T-cell (primary cell): ENCODE measurements around the gene FUNDC2. TPM values are rescaled to one million over a fixed set of nuclear protein-coding genes. Genes with fewer than 3 reads are reported as not detected.

Experiments used
- ATAC-seq, 4 experiments: fragments of 200-7000 bp in 3 of 4; fragments of 150-1000 bp in 1 of 4; cut with Tn5 transposase; replicated peaks in 1 of 4; 1 replicate in 3 of 4; 2 replicates in 1 of 4; pipeline ENCODE4 v1.10.0; 2021; ENCODE audit warnings: moderate library complexity in 3 of 4, mild to moderate bottlenecking in 2 of 4, moderate number of reproducible peaks in 1 of 4
- CTCF ChIA-PET, 2 donors: fragments of 300-600 bp; sonication (Branson Sonifier 250); formaldehyde crosslinking; loops; one replicate each; lab custom pipeline; 2022; ENCODE audit warnings: antibody characterized with exemption in 2 of 2; lab: Charles Lee
- POLR2A ChIA-PET, 2 donors: fragments of 300-600 bp; sonication (Branson Sonifier 250); formaldehyde crosslinking; loops; one replicate each; lab custom pipeline; 2022; ENCODE audit warnings: antibody characterized with exemption in 2 of 2; lab: Charles Lee
- DNase-seq, 35 experiments: peaks; one replicate each; pipeline versions ENCODE4 v3.0.0 to v3.0.0-alpha.2; 2013 to 2023
- H3K27ac ChIP-seq: one replicate; pipeline ENCODE4 v1.5.1; 2013; ENCODE audit warnings: low read length
- H3K27me3 ChIP-seq, 2 experiments: replicated peaks in 1 of 2; 1 replicate in 1 of 2; 2 replicates in 1 of 2; pipeline versions ENCODE4 v1.6.1 to v1.7.0; 2013; ENCODE audit warnings: low read length in 1 of 2, mixed read lengths in 1 of 2; ENCODE audit not compliant: control insufficient read depth in 2 of 2, insufficient read depth in 2 of 2; ENCODE audit errors: extremely low read depth in 1 of 2
- H3K36me3 ChIP-seq, 2 donors: 1 replicate in 1 of 2; 2 replicates in 1 of 2; pipeline versions ENCODE4 v1.6.1 to v1.7.0; 2013; ENCODE audit warnings: low read length in 1 of 2; ENCODE audit not compliant: control insufficient read depth in 2 of 2, insufficient read depth in 1 of 2; ENCODE audit errors: extremely low read depth in 1 of 2
- H3K4me1 ChIP-seq, 2 experiments: 1 replicate in 1 of 2; 2 replicates in 1 of 2; pipeline versions ENCODE4 v1.6.1 to v1.7.0; 2013; ENCODE audit warnings: low read length in 2 of 2, mixed read lengths in 1 of 2; ENCODE audit not compliant: insufficient read depth in 2 of 2, control insufficient read depth in 1 of 2; ENCODE audit errors: extremely low read depth in 1 of 2
- H3K4me3 ChIP-seq, 2 donors: 1 replicate in 1 of 2; 2 replicates in 1 of 2; pipeline versions ENCODE4 v1.5.1 to v1.7.0; 2013; ENCODE audit warnings: mild to moderate bottlenecking in 2 of 2, low read length in 1 of 2, moderate library complexity in 1 of 2; ENCODE audit not compliant: control insufficient read depth in 1 of 2; ENCODE audit errors: extremely low read depth in 1 of 2
- H3K9me3 ChIP-seq: 2 replicates; pipeline ENCODE4 v1.7.0; 2013
- H3K27ac Mint-ChIP-seq, 2 donors: one replicate each; pipeline ENCODE4 v1.8.0; 2020 to 2021; ENCODE audit warnings: mild to moderate bottlenecking in 2 of 2, mixed read lengths in 2 of 2
- H3K27me3 Mint-ChIP-seq, 2 donors: one replicate each; pipeline ENCODE4 v1.8.0; 2021 to 2022; ENCODE audit warnings: mixed read lengths in 2 of 2
- H3K36me3 Mint-ChIP-seq: one replicate; pipeline ENCODE4 v1.8.0; 2021; ENCODE audit warnings: mixed read lengths
- H3K4me1 Mint-ChIP-seq, 3 donors: one replicate each; pipeline ENCODE4 v1.8.0; 2020 to 2022; ENCODE audit warnings: mixed read lengths in 3 of 3, mild to moderate bottlenecking in 1 of 3
- H3K4me3 Mint-ChIP-seq, 3 donors: one replicate each; pipeline ENCODE4 v1.8.0; 2020 to 2022; ENCODE audit warnings: mild to moderate bottlenecking in 3 of 3, mixed read lengths in 3 of 3, moderate library complexity in 3 of 3
- H3K9me3 Mint-ChIP-seq, 3 donors: one replicate each; pipeline ENCODE4 v1.8.0; 2020 to 2022; ENCODE audit warnings: mixed read lengths in 3 of 3
- WGBS: methylation state at CpG from one replicate; pipeline ENCODE4 v1.1.5; 2013; ENCODE audit warnings: missing lambda C conversion rate; ENCODE audit not compliant: insufficient coverage; 5-methylcytosine and 5-hydroxymethylcytosine counted together
- total RNA-seq, 35 experiments: library from RNA in 6 of 35; stranded (reverse) in 6 of 35; fragments of 120-200 nt in 1 of 35; gene quantifications; one replicate each; pipeline versions ENCODE4 v1.2.1 to v1.2.4 and lab custom pipeline; 2013 to 2026

FUNDC2 gene
- total RNA-seq, 5 donors from 2014 or later (not counting 1 experiment from before 2014, with no cell fraction given), result 50.2 to 56.2 (median 53.0) TPM

- Histone ChIP-seq H3K4me3 (no peak overlapping the region), H3K36me3 (peaks cover 0 to 4% of the 10 kb centered on the region in 2 donors), H3K9me3 (no peaks in the 10 kb centered on the region), H3K27ac (no peak overlapping the region), H3K27me3 (no peaks in the 10 kb centered on the region), H3K4me1 (no peaks in the 10 kb centered on the region)
- ChIA-PET POLR2A (no interaction called here), CTCF (interaction anchor here in 1 of 2 donors (1.1 to 2.2 kb wide), 2 partner anchors 10 to 122 kb away, joined by 3 to 11 read pairs; partner anchors contain the start of gene VBP1)
- no CpG with 5 or more reads among the region's 4 CpGs for WGBS
- DNase-seq, result peak in 19 of 35 experiments; percentile 4 to 67 (median 20)
- Mint-ChIP-seq H3K27me3 (peaks cover 0 to 3% of the 10 kb centered on the region in 2 donors), H3K27ac (no peak overlapping the region), H3K9me3 (no peaks in the 10 kb centered on the region), H3K36me3 (peaks cover 14% of the 10 kb centered on the region), H3K4me1 (peaks cover 3 to 5% (median 4%) of the 10 kb centered on the region in 3 donors), H3K4me3 (no peak overlapping the region)
- ATAC-seq, result peak; percentile 58 to 82 (median 71)
Measured at GRCh38 chrX:155094468-155095061, 67.9 kb downstream of the FUNDC2 start.

DNA sequence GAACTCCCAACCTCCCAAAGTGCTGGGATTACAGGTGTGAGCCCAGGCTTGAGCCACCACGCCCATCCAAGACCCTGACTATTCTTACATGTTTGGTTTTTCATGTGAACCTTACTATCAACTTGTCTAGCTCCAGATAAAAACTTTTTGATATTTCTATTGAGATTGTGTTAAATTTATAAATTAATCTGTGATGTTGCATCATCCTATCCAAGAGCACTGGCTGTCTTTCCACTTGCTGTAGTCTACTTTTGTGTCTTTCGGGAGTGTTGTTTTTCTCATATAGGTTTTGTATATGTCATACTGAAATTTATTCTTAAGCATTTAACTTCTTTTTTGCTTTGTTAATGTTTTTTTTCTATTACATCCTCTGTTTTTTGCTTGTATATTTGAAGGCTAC is 79.3 kb downstream of the FUNDC2 start:
- Histone ChIP-seq H3K4me3 (no peak overlapping the region), H3K4me1 (no peaks in the 10 kb centered on the region), H3K36me3 (no peaks in the 10 kb centered on the region), H3K27me3 (no peaks in the 10 kb centered on the region), H3K27ac (no peak overlapping the region), H3K9me3 (no peaks in the 10 kb centered on the region)
- H3K27ac Mint-ChIP-seq, result no peak overlapping the region
- no CpG with 5 or more reads among the region's 2 CpGs for WGBS
- peaks cover 36% of the 10 kb centered on the region for H3K36me3 Mint-ChIP-seq
- no peak for ATAC-seq
- ChIA-PET CTCF (no interaction called here), POLR2A (no interaction called here)
- DNase-seq, result no peak
- peaks cover 0 to 8% (median 2%) of the 10 kb centered on the region in 3 donors for H3K4me1 Mint-ChIP-seq
- no peaks in the 10 kb centered on the region for H3K27me3 Mint-ChIP-seq
- no peak overlapping the region for H3K4me3 Mint-ChIP-seq
- no peaks in the 10 kb centered on the region for H3K9me3 Mint-ChIP-seq

GRCh38 chrX:155108427-155108826 is 81.8 kb downstream of the FUNDC2 start:
- POLR2A ChIA-PET, result no interaction called here
- ATAC-seq, result no peak

More at GRCh38 chrX:155108427-155108826, 81.8 kb downstream of the FUNDC2 start:
- Histone ChIP-seq H3K4me3 (no peak overlapping the region), H3K9me3 (no peaks in the 10 kb centered on the region), H3K27ac (no peak overlapping the region), H3K27me3 (no peaks in the 10 kb centered on the region), H3K36me3 (no peaks in the 10 kb centered on the region), H3K4me1 (no peaks in the 10 kb centered on the region)
- peaks cover 0 to 2% (median 0%) of the 10 kb centered on the region in 3 donors for H3K4me1 Mint-ChIP-seq
- peaks cover 37% of the 10 kb centered on the region for H3K36me3 Mint-ChIP-seq
- no peak overlapping the region for H3K27ac Mint-ChIP-seq
- H3K4me3 Mint-ChIP-seq, result no peak overlapping the region
- CTCF ChIA-PET, result no interaction called here
- H3K9me3 Mint-ChIP-seq, result no peaks in the 10 kb centered on the region
- no peak for DNase-seq
- peaks cover 0 to 4% of the 10 kb centered on the region in 2 donors for H3K27me3 Mint-ChIP-seq

Other genes with a start within 250 kb of the FUNDC2 start
- gene MPP1, start 221.4 kb upstream of the FUNDC2 start, total RNA-seq, result 10 to 100 TPM; 13.6 to 24.1 (median 15.1) TPM
- gene SMIM9, start 192.2 kb upstream of the FUNDC2 start, total RNA-seq, result not detected
- 10 to 100 TPM; 26.5 to 72.5 (median 58.7) TPM for gene F8A1, start 140.5 kb upstream of the FUNDC2 start, total RNA-seq
- gene F8, start 4.1 kb upstream of the FUNDC2 start, total RNA-seq, result 1 to 10 TPM; 1.3 to 3.5 (median 2.7) TPM
- 10 to 100 TPM in 1 of 5 donors, 1 to 10 TPM in 4; 3.3 to 12.7 (median 6.3) TPM for gene CMC4, start 44.3 kb downstream of the FUNDC2 start, total RNA-seq
- gene MTCP1, start 44.3 kb downstream of the FUNDC2 start, total RNA-seq, result 10 to 100 TPM; 11.9 to 24.0 (median 19.8) TPM
- gene BRCC3, start 44.7 kb downstream of the FUNDC2 start, total RNA-seq, result 10 to 100 TPM; 14.2 to 17.7 (median 17.0) TPM
- 10 to 100 TPM; 22.6 to 31.8 (median 26.0) TPM for gene VBP1, start 189.6 kb downstream of the FUNDC2 start, total RNA-seq
- 10 to 100 TPM in 3 of 5 donors, 1 to 10 TPM in 2; 5.5 to 13.4 (median 12.8) TPM for gene RAB39B, start 237.6 kb downstream of the FUNDC2 start, total RNA-seq